Glutamatergic neuron (in vitro differentiated cells): Measurements from ENCODE around the gene AKT1. TPM values are rescaled to one million over a fixed set of nuclear protein-coding genes. Genes with fewer than 3 reads are reported as not detected.

Experiments
- DNase-seq: peaks from one replicate; pipeline ENCODE4 v3.0.0; 2022
- H3K27ac Mint-ChIP-seq: one replicate; pipeline ENCODE4 v1.8.0; 2020; ENCODE audit warnings: mild to moderate bottlenecking, mixed read lengths, inconsistent platforms; ENCODE audit not compliant: unreplicated experiment
- H3K27me3 Mint-ChIP-seq: one replicate; pipeline ENCODE4 v1.8.0; 2020; ENCODE audit warnings: mild to moderate bottlenecking, moderate library complexity, mixed read lengths, inconsistent platforms; ENCODE audit not compliant: unreplicated experiment
- H3K36me3 Mint-ChIP-seq: one replicate; pipeline ENCODE4 v1.8.0; 2020; ENCODE audit warnings: mild to moderate bottlenecking, mixed read lengths, inconsistent platforms; ENCODE audit not compliant: unreplicated experiment
- H3K4me1 Mint-ChIP-seq: one replicate; pipeline ENCODE4 v1.8.0; 2020; ENCODE audit warnings: mild to moderate bottlenecking, low read depth, mixed read lengths, inconsistent platforms; ENCODE audit not compliant: unreplicated experiment
- H3K4me3 Mint-ChIP-seq: one replicate; pipeline ENCODE4 v1.8.0; 2020; ENCODE audit warnings: mild to moderate bottlenecking, mixed read lengths, inconsistent platforms; ENCODE audit not compliant: unreplicated experiment
- H3K9me3 Mint-ChIP-seq: one replicate; pipeline ENCODE4 v1.8.0; 2020; ENCODE audit warnings: mild to moderate bottlenecking, moderate library complexity, mixed read lengths, inconsistent platforms; ENCODE audit not compliant: unreplicated experiment
- total RNA-seq: library from RNA; stranded (reverse); fragmentation: NEBNext Ultra II Directional; extraction: Animal tissue kit (Norgen Biotek cat#: 25700); gene quantifications from one replicate; pipeline ENCODE4 v1.2.1, GENCODE V29; 2021; ENCODE audit not compliant: unreplicated experiment
- TF ChIP-seq, protein P1 (sequence below): fragments of 200-600 bp; sonication (generic); IDR thresholded peaks from one replicate; pipeline ENCODE4 v1.5.0; 2021; ENCODE audit not compliant: partially characterized antibody, unreplicated experiment

The AKT1 gene
- total RNA-seq, 1 donor from 2014 or later = 300 TPM

DNA sequence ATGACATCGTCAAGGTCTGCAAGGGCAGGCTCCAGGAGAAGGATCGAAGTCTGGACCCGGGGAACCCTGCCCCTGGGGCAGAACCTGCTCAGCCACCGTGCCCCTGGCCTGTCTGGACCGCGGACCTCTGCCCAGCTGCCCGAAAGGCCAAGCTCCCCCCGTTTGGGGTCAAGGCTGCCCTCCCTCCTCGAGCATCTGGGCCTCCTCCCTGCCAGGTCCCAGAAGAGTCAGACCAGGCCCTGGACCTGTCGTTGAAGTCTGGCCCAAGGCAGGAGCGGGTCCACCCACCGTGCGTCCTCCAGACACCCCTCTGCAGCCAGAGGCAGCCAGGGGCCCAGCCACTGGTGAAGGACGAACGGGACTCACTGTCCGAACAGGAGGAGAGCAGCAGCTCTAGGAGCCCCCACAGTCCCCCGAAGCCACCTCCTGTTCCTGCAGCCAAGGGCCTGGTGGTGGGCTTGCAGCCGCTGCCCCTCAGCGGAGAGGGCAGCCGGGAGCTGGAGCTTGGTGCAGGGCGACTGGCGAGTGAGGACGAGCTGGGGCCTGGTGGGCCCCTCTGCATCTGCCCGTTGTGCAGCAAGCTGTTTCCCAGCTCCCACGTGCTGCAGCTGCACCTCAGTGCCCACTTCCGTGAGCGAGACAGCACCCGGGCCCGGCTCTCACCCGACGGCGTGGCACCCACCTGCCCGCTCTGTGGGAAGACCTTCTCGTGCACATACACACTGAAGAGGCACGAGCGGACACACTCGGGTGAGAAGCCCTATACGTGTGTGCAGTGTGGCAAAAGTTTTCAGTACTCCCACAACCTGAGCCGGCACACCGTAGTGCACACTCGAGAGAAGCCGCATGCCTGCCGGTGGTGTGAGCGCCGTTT, 6.2 kb upstream of the AKT1 start:
- Mint-ChIP-seq H3K27me3 (peaks cover 16% of the 10 kb centered on the region), H3K4me3 (peak overlapping the region; percentile 87), H3K27ac (no peak overlapping the region), H3K36me3 (no peaks in the 10 kb centered on the region), H3K4me1 (peaks cover 27% of the 10 kb centered on the region), H3K9me3 (peaks cover 9% of the 10 kb centered on the region)
- DNase-seq = peak; percentile 17
- TF ChIP-seq, protein P1, sequence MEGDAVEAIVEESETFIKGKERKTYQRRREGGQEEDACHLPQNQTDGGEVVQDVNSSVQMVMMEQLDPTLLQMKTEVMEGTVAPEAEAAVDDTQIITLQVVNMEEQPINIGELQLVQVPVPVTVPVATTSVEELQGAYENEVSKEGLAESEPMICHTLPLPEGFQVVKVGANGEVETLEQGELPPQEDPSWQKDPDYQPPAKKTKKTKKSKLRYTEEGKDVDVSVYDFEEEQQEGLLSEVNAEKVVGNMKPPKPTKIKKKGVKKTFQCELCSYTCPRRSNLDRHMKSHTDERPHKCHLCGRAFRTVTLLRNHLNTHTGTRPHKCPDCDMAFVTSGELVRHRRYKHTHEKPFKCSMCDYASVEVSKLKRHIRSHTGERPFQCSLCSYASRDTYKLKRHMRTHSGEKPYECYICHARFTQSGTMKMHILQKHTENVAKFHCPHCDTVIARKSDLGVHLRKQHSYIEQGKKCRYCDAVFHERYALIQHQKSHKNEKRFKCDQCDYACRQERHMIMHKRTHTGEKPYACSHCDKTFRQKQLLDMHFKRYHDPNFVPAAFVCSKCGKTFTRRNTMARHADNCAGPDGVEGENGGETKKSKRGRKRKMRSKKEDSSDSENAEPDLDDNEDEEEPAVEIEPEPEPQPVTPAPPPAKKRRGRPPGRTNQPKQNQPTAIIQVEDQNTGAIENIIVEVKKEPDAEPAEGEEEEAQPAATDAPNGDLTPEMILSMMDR = peak; percentile 11

DNA sequence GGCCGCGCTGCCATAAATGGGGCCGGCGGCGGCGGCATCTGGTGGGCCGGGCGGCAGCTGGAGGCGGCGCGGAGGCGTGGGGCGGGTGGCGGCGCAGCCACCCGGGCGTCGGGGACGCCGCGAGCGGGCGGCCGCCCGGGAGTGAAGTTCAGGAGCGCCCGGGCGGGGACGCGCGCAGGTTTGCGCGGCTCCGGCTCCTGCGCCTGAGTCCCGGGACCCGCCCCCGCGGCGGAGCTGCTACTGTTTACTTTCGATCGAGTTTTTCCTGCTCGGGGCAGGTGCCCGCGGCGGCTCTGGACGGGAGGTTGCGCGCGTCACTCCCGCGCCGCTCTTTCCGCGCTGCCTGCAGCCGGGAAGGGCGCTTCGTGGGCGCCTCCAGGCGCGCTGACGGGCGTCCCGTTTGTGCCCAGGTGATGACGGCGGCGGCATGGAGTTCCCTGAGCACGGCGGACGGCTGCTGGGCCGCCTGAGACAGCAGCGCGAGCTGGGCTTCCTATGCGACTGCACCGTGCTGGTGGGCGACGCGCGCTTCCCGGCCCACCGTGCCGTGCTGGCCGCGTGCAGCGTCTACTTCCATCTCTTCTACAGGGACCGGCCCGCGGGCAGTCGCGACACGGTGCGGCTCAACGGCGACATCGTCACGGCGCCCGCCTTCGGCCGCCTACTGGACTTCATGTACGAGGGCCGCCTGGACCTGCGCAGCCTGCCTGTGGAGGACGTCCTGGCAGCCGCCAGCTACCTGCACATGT, 5.4 kb upstream of the AKT1 start, which contains the start of gene ZBTB42:
Gene ZBTB42, plus strand, starts transcription at position 331 of the 749 bp plus-strand sequence. Its CDS starts 97 bp downstream, at position 428.
- Mint-ChIP-seq H3K4me1 (peaks cover 30% of the 10 kb centered on the region), H3K4me3 (peak within 1 kb of the TSS; percentile 87), H3K9me3 (peaks cover 9% of the 10 kb centered on the region), H3K27ac (peak within 1 kb of the TSS; percentile 59), H3K27me3 (peaks cover 18% of the 10 kb centered on the region), H3K36me3 (no peaks in the 10 kb centered on the region)
- peak; percentile 56 for DNase-seq
- TF ChIP-seq, protein P1 = no peak

DNA sequence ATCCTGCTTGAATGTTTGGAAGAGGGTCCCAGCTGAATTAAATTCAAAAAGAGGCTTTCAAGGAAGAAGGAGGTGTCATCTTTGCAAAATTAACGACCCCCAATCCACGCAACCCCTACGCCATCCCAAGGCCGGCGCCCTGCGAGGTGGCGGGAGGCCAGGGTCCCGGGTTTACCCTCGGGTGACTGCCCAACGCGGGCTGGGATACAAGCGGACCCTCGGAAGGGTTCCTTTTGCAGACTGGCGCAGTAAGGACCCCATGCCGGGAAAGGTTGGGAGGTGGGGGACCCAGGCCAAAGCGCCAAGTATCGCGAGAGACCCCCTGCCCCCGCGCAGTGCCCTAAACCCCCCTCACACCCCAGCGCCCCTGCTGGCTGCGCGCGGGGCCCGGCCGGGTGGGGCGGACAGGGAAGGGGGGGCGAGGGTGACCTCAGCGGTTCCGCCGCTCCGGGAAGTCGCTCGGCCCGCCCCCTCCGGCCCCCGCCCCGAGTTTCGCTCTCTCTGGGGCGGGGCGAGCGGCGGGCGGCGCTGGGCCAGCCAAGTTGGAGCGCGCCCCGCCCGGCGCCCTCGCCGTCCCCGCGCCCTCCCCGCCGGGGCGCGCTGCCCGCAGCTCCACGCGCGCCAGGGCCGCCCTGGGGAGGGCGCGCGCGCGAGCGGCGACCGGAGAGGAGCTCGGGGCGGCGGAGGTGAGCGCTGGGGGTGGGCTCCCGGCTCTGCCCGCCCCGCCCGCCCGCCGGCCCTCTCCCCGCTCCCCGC, 4.6 kb upstream of the AKT1 start:
- H3K4me3 Mint-ChIP-seq = peak overlapping the region; percentile 78
- peak overlapping the region; percentile 59 for H3K27ac Mint-ChIP-seq
- peak; percentile 65 for DNase-seq
- H3K4me1 Mint-ChIP-seq = peaks cover 30% of the 10 kb centered on the region
- TF ChIP-seq, protein P1 = no peak
- H3K27me3 Mint-ChIP-seq = peaks cover 18% of the 10 kb centered on the region
- no peaks in the 10 kb centered on the region for H3K36me3 Mint-ChIP-seq
- peaks cover 9% of the 10 kb centered on the region for H3K9me3 Mint-ChIP-seq

DNA sequence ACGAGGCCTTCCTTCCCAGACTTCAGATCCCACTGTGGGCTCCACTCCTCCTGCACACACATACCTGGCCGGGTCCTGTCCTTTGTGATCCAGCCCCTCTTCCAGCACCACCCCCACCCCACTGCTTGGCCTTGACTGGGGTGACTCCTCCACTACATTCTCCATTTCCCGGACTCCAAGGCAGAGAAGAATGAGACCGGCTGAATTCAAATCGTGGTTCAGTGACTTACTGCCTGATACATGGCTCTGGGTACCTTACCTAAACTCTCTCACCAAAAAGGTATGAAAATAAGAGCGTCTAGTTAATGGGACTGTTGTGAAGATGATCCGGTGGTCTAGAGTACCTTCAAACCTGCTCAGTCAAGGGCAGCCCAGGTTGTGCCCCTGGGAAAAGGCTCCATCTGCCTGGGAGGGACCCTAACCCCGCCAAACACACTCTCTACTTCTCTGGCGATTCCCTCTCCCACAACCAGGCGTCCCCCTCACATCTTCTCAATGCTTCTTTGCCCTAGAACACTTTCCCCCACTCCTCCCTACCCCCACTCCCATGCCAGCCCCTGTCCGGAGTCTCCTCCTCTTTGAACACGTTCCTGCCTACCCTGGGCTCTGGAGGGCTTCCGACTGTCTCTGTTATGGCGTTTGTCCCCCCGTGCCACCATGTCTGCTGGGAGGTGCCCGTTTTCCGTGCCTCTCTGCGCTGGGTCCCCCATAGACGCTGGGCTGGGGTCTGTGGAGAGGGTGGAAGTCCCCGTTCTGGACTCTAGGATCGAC, 3.9 kb upstream of the AKT1 start:
- peak; percentile 37 for DNase-seq
- H3K27ac Mint-ChIP-seq = peak overlapping the region; percentile 59
- H3K4me3 Mint-ChIP-seq = peak overlapping the region; percentile 78
- H3K4me1 Mint-ChIP-seq = peaks cover 29% of the 10 kb centered on the region
- peaks cover 11% of the 10 kb centered on the region for H3K9me3 Mint-ChIP-seq
- H3K36me3 Mint-ChIP-seq = no peaks in the 10 kb centered on the region
- TF ChIP-seq, protein P1 = no peak
- peaks cover 19% of the 10 kb centered on the region for H3K27me3 Mint-ChIP-seq
